NCI-H2107 treated with DMSO at 0.1 percent for 48 hours (cell line): Measurements from ENCODE around the gene IQGAP2.

Experiments used
- DNase-seq: peaks from one replicate; lab custom pipeline; 2025; ENCODE audit not compliant: unreplicated experiment; lab: John Stamatoyannopoulos, UW

Gene IQGAP2

DNA sequence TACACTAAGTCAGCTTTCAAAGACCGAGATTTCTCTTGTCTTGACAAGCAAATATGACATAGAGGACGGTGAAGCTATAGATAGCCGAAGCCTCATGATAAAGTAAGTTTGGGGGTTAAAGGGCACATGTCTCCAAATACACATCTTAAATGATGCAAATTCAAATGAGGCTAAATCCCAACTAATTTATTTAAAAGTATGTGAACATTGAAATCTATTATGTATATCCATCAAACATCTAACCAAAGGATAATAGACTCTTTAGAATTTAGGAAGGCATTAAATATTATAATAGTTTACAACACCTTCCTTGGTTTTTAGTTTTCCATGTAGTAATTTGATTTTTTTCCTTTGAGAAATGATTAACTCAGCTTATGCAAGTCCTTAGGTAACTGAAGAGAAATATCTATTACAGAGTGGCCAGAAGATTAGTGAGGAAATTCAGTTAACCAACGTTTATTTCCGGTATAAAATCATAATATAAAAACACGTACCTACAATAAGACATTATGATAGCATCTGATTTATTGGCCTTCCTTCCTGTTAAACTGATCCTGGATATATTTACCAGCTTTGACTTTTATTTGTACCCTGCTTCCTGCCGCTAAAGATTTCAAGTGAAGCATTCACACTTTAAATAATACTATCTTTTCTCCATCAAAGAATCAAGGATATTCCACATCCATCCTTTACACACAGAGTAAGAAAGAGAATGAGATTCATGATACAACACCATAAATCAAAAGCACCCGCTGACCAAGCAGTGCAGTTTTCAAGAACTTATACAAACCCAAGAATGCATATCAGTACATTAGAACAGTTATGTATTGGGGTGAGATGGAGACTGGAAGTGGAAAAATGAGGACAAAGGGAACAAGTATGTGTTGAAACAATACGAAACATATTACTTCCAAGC lies 281.0 kb downstream of the IQGAP2 start:
- DNase-seq = no peak

DNA sequence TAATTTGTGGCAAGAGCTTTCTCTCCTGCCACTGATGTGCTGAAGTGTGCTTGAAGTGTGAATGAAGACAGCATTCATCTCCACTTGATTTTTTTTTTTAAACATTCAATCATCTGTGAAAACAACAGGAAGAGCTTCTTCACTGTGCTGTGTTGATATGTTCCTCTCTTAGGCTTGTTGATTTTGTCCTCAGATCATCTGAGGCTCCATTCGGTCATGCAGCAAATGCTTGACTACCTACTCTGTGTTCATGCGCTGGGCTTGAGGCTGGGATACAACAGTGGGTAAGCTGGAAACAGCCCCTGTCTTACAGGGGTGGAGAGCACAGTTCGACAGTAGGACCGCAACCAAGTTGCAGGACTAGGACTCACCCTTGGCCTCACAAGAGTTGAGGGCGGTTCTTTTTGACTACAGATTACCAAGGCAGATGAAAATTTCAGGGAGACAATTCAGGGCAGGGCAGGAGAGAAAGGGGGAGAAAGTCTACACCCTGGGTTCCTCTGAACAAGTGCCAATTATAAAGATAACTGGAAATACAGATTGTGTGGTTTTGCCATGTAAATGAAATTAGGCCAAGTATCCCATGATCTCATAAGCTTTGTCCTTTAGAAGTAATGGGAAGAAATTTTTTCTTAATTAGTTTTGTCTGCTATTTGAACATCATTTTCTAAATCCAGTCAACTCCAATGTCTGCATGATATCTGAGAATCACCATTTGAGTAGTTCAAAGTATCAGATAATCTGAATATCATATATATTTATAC lies 281.9 kb downstream of the IQGAP2 start:
- no peak for DNase-seq

DNA sequence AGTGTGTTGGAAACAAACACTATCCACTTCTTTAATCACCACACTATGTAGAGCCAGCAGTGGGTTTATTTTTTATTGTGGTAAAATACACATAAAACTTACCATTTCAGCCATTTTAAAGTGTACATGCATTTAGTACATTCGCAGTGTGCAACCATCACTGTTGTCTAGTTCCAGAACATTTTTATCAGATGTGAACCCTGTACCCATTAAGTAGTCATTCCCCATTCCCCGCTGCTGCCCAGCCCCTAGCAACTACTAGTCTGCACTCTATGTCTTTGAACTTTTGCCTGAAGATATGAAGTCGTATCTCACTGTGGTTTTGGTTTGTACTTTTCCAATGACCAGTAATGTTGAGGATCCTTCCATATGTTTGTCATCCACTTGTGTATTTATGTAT lies 282.6 kb downstream of the IQGAP2 start:
- DNase-seq = no peak

DNA sequence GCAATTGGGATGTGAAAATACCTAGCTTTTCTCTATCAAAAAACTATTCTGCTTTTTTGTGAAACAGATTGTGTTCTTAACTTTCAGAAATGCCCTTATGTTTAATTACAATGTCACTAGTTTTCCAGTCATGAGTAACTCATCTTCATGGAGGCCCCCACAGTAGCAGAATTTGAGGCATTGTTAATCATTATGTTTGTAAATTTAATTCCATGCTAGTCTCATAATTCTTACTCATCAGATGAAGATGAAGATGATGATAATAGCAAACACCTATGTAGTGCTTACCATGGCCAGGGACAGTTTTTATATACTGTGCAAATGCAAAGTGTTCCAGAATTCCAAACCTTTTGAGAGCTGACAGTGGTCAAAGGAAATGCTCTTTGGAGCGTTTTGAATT lies 285.1 kb downstream of the IQGAP2 start:
- DNase-seq = no peak

DNA sequence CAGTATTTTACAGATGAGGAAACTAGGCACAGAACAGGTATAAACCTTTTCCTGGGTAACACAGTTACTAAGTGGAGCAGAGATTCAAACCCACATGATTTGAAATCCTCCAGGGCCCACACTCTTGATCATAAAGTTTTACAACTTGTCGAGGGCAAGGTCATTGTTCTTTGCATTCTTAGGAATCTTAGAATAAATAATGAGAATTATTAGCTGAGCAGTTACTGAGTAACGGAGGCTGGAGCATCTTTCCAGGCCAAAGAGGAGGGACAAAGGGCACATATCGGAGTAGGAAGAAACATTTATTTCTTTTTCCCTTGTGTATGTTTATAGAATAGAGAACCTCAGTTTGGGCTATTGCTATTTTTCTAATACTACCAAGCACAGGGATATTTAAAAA lies 285.8 kb downstream of the IQGAP2 start:
- no peak for DNase-seq

DNA sequence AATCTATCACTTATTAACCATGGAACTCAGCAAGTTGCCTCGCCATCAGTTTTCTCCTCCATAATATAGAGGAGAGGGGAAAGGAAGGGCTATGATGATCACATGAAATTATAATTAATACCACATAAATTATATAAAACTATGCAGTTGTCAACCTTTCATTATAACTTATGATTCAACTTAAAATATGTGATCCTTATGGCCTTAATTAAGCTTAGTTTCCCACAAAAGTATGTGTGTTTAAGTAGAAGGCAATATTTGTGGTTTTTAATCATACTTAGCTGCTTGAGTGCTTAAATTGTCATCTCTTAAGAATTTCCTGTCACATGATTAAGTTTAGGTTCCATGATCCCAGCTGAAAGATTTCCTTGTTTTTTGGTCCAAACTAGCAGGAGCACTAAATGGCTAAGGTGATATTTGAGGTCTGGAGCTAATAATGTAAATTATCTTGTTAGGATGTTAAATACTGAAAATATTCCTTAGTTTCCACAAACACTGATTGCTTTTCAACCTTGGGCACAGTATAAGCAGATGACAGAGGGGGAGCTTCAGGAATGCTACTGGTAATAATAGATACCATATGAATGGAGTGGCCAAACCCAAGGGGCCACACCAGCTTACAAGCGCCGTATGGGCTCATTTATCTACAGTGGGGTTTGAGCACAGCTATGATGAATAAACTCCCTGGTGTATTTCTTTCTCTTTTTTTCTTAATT lies 286.4 kb downstream of the IQGAP2 start:
- DNase-seq = no peak

DNA sequence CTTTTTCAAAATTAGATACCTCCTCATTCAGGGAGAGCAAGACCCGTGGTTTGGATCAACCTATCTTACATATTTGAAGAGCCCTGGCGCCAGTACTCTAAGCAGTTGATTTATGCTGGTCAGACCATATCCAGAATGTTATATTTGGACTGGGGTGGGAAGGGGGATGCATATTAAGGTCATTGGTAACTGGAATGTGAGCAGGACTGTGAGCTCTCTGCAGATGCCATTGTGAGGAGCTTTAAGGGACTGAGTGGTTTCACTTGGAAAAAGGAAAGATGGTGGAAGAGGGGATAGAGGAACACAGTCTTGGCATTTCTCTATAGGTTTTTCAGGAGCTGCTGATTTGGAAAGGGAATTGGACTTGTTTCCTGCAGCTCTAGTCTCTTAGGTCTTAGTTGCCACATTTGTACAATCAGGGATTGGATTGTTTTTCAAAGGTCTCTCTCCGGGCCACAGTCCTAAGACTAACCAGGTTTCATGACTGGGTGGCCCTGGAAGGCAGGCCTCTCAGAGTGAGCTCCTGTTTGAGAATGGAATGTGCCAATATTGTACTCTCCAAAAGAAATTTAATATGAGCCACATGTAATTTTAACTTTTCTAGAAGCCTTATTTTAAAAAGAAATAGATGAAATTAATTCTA lies 287.1 kb downstream of the IQGAP2 start:
- no peak for DNase-seq

DNA sequence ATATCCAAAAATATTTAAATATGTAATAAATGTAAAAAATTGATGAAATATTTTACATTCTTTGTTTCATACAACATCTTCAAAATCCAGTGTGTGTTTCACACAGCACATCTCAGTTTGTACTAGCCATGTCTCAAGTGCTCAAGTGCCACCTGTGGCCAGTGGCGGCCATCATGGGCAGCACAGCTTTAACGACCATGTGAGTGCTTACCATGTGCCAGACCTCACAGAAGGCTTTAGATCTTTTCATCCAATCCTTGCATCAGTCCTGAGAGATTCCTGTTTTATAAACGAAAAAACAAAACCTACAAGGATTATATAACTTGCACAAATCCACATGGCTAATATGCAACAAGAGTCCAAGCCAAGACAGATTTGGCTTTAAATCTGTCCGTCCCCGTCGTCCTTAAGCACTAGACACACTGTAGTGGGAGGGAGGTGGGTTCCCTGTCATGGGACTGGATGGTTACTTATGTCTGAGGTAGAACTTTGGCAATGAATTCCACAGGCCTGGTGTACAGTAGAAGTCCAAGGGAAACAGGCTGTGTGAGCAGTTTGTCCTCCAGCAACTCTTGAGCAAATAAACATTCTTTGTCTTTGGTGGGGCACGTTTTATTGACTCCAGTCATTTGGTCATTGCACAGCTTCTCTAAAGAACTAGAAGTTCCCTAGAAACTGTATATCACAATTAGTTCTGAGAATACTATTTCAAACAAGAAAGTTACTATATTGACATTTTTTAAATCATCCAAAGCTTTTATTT lies 287.8 kb downstream of the IQGAP2 start:
- DNase-seq = no peak

DNA sequence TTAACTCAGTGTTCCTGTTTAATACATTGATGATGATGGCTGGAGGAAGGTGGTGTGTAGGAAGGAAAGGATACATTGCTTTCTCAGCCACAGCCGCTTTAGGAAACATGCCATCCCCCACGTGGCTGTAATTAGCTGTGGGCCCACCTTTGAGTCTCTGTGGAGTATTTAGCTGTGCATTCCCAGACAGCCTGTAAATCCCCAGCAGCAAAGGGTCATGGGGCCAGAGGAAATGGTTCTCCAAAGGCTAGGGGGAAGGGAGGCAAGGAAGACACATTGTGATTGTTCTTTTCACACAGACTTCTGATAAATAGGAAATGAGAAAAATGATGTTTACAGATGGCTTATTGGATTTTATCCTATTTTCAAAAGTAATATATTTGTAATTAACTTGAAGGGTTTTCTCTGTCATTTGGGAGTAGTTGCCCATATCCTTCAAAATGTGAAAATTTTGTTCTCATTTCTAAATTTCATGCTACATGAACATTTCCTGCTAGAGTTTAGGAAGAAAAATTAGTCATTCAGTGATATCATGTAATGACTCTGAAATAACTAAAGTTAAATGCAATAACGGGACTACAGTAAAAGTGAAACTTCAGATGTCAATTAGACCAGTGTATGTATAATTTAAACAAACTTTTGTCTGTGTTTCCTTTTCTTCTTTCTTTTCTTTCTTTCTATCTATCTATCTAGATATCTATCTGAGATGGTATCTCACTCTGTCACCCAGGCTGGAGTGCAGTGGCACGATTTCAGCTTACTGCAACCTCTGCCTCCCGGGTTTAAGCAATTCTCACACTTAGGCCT lies 288.6 kb downstream of the IQGAP2 start:
- no peak for DNase-seq

DNA sequence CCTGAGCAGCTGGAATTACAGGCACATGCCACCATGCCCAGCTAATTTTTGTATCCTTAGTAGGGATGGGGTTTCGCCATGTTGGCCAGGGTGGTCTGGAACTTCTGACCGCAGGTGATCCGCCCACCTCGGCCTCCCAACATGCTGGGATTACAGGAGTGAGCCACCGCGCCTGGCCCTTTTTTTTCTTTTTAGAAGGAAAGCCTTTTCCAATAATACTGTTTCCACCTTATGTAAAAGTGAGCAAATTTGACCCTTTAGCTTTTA lies 289.1 kb downstream of the IQGAP2 start:
- DNase-seq = no peak

DNA sequence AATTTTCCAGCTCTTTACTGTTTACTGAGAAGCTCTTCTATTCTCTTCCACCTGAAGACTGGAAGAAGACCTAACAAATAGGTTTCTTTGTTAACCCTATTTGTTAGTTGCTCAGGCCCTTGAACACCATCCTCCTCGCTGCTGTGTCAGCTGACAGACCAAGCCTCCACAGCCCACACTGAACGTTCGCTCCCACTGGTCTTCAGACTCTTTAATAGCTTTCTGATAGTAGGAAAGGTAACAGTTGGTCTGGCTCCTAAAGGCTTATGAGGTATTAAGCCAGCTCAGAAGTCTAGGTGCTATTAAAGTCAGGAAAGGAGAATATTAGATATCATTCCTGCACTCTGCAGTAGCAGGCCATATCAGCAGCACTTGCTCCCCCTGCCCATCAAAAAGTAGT lies 289.6 kb downstream of the IQGAP2 start:
- no peak for DNase-seq

DNA sequence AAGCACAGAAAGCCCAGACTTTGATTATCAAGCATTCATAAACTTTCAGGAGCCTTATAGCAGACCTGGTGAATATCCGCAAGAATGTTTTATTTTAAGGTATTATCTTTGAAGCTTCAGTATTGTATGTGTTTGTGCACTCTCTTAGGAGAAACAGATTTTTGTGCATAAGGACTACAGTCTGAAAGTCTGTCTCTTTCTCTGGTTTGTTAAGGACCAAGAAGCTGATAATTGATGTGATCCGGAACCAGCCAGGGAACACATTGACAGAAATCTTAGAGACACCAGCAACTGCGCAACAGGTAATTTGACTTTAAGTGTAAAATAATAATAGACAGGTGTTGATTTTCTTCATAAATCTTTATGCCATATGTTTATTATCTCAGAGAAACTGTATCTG lies 290.1 kb downstream of the IQGAP2 start:
- no peak for DNase-seq

DNA sequence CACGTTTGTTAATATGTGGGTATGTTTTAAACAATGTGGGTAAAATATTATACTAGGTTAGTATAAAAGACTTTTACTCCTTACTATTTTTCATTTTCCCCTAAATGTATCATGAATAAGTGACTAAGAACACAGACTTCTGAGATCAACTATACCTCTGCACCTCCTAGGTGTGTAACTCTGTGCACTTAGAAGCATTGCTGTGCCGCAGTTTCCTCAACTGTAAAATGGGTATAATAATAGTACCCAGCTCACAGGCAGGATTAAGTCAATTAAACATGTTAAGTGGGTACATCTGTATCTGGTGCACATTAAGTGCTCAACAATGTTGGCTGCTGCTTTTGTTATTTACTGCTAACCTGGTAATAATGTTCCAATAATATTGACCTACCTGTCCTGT lies 291.2 kb downstream of the IQGAP2 start:
- DNase-seq = no peak

DNA sequence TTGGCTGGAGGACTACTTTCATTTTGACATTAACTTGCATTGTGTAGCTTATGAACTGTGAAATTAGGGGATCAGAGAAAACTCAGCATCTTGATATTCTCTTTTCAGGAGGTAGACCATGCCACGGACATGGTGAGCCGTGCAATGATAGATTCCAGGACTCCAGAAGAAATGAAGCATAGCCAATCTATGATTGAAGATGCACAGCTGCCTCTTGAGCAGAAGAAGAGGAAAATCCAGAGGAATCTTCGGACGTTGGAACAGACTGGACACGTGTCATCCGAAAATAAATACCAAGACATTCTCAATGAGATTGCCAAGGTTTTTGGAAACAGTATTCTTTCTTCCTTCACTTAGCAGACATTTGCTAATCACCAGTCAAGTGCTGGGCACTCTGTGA lies 292.3 kb downstream of the IQGAP2 start:
- no peak for DNase-seq

DNA sequence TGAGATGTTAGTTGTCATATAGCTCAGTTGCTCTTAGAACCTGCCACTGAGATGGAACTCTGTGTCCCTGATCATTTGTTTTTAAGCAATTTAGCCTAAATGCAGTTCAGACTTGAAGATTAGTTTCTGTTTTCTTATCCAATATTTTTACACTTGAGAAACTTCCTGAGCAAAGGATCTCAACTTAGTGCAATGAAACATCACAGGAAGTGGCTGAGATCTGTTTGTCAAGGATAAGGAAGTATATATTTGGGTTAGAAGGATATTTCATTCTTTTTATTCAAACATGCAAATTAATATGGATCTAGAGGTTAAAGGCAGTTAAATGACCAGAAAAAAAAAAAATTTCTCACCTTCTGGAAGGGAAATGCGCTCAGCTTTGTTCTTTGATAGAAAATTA lies 293.2 kb downstream of the IQGAP2 start:
- DNase-seq = no peak

DNA sequence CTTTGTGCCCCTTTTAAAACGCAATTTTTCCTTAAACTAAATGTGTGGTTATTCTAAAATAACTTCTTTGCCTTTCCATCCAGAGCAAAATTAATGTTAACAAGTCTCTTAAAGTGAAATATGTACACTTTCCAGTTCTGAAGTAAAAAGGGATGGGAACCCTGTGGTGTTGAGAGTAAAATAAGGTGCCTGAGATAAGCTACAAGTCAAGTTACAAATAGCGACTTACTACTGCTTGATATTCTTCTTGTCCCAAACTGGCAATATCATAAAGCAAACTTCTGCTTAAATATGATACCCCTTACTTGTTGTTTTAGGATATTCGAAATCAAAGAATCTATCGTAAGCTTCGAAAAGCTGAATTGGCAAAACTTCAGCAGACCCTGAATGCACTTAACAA lies 294.6 kb downstream of the IQGAP2 start:
- DNase-seq = no peak

DNA sequence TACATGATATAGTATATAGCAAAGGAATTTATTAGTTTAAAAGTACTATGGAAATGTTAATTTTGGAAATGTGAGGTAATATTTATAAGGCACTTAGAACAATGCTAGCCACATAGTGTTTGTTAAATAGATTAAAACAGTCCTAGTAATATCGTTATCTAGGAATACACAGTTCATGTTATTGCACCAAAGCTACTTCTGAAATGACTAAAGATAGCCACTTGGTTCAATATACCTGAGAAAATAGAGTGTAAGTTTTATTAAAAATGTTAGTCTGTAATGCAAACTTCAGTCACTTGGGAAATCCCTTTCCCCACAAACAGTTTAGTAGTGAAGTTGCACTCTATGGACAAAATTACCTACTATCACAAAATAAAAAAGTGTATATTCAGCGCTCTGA lies 297.5 kb downstream of the IQGAP2 start:
- DNase-seq = no peak

DNA sequence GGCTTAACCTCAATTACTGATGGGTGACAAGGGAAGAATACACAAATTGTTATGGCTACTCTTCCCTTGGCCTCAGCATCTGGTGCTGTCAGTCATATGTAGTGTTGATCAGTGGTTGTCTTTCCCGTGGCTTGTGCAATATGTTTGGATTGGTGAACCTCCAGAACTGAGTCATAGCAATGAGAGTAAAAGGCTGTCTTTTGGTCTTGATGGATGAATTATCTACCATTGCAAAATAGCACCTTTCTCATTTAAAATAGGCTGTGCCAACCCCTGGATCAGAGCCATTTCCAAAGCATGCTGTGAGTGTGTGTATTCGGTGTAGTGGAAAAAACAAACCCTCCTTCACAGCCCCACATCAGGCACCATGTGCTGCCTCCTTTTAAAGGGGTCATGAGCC lies 298.2 kb downstream of the IQGAP2 start:
- DNase-seq = no peak

DNA sequence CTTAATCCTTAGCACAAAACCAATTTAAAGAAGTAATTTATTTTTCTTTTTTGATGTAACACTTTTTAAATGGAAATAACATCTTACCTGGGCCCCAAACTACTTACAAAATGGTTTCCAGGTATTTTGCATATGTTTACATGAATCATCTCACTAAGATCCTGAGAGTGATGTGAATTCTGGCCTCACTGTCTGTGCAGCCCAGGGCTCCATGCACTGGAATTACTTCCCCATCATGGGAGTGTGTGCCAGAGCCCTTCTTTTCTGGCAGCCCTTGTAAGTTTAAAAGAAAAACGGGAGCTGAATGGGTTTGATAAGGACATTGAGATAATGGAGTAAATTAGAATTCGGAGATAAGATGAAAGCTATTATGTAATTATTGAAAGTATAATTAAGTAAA lies 300.6 kb downstream of the IQGAP2 start:
- no peak for DNase-seq

DNA sequence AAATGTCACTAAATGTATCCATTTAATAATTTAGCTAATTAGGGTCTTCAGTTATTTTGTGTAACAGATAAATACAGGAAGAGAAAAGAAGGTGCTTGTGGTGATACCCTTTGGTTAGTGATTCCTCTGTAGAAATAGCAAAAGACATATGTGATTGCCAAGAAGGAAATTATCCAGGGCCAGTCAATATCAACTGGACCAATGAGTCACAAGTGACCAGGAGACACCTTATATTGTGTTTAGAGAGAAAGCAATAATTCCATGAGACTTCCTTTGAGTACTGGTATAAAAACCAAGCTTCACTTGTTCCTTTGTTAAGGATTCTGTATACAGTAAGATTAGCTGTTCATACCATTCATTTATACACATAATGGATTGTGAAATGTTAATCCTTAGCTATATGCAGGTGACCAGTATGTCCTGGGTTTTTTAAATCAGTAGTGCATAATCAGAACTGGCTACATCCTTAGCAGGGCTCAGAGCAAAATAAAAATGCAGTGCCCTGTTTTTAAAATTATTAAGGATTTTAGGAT lies 301.1 kb downstream of the IQGAP2 start:
- no peak for DNase-seq
